IMR-90 (cell line): ENCODE results near the gene CMTM5. TPM values are rescaled to one million over a fixed set of nuclear protein-coding genes. Genes with fewer than 3 reads are reported as not detected.

Experiments
- ATAC-seq: fragments of 200-7000 bp; cut with Tn5 transposase; 2 replicates; pipeline ENCODE4 v1.9.1; 2020; ENCODE audit warnings: low read depth, mild to moderate bottlenecking, moderate library complexity
- BruUV-seq: library from RNA; stranded (reverse); fragments of 400-500 nt; replicated peaks from 2 replicates; lab custom pipeline; 2021; lab: Mats Ljungman, UMichigan
- CTCF ChIA-PET: fragments of 300-600 bp; formaldehyde crosslinking; extraction: SDS; loops from one replicate; lab custom pipeline; 2021; ENCODE audit warnings: antibody characterized with exemption; lab: Yijun Ruan, JAX
- POLR2A ChIA-PET: fragments of 300-600 bp; sonication (Branson Sonifier 250); formaldehyde crosslinking; loops from one replicate; lab custom pipeline; 2022; ENCODE audit warnings: antibody characterized with exemption; ENCODE audit not compliant: unreplicated experiment; lab: Charles Lee
- DNase-seq: peaks from one replicate; pipeline ENCODE4 v3.0.0; 2013
- H2AFZ ChIP-seq: replicated peaks from 2 replicates; pipeline ENCODE3; 2013; ENCODE audit warnings: low read length, mild to moderate bottlenecking; ENCODE audit not compliant: poor library complexity
- H2AK5ac ChIP-seq: 2 replicates; pipeline ENCODE4 v1.6.1; 2013; ENCODE audit warnings: low read depth, low read length, inconsistent platforms
- H2AK9ac ChIP-seq: replicated peaks from 2 replicates; pipeline ENCODE3; 2013; ENCODE audit warnings: mild to moderate bottlenecking, low read depth, low read length, moderate library complexity; ENCODE audit not compliant: poor library complexity
- H2BK120ac ChIP-seq: 2 replicates; pipeline ENCODE4 v1.6.1; 2013; ENCODE audit warnings: low read depth, low read length, inconsistent platforms
- H2BK15ac ChIP-seq: 3 replicates; pipeline ENCODE4 v1.6.1; 2013; ENCODE audit warnings: low read depth, low read length, inconsistent platforms
- H2BK20ac ChIP-seq: 2 replicates; pipeline ENCODE4 v1.6.1; 2013; ENCODE audit warnings: low read depth, mild to moderate bottlenecking, inconsistent platforms, low read length, moderate library complexity
- H2BK5ac ChIP-seq: 2 replicates; pipeline ENCODE4 v1.6.1; 2013; ENCODE audit warnings: mild to moderate bottlenecking, low read depth, low read length, inconsistent platforms; ENCODE audit not compliant: poor library complexity, severe bottlenecking
- H3K14ac ChIP-seq: replicated peaks from 2 replicates; pipeline ENCODE4 v1.6.1; 2013; ENCODE audit warnings: low read depth, low read length, inconsistent platforms
- H3K18ac ChIP-seq: 2 replicates; pipeline ENCODE4 v1.6.1; 2013; ENCODE audit warnings: low read depth, low read length, control low read depth
- H3K23ac ChIP-seq: 2 replicates; pipeline ENCODE4 v1.6.1; 2013; ENCODE audit warnings: low read depth, low read length, inconsistent platforms
- H3K27ac ChIP-seq: 2 replicates; pipeline ENCODE4 v1.5.1; 2013; ENCODE audit warnings: mild to moderate bottlenecking, control low read depth, low read length; ENCODE audit not compliant: insufficient read depth
- H3K27me3 ChIP-seq: 2 replicates; pipeline ENCODE4 v1.6.1; 2013; ENCODE audit warnings: low read length; ENCODE audit not compliant: control insufficient read depth, insufficient read depth
- H3K36me3 ChIP-seq: 2 replicates; pipeline ENCODE4 v1.6.1; 2013; ENCODE audit warnings: low read length, mixed read lengths; ENCODE audit not compliant: control insufficient read depth, insufficient read depth
- H3K4ac ChIP-seq: 2 replicates; pipeline ENCODE4 v1.6.1; 2013; ENCODE audit warnings: low read depth, low read length, inconsistent platforms
- H3K4me1 ChIP-seq: 2 replicates; pipeline ENCODE4 v1.6.1; 2013; ENCODE audit warnings: low read length, mixed read lengths; ENCODE audit not compliant: control insufficient read depth, insufficient read depth
- H3K4me2 ChIP-seq: 2 replicates; pipeline ENCODE4 v1.6.1; 2013; ENCODE audit warnings: low read depth, mild to moderate bottlenecking, control low read depth, low read length, moderate library complexity
- H3K4me3 ChIP-seq: 2 replicates; pipeline ENCODE4 v1.5.1; 2013; ENCODE audit warnings: low read depth, mild to moderate bottlenecking, control low read depth, low read length, moderate library complexity; ENCODE audit not compliant: insufficient read depth
- H3K56ac ChIP-seq: 2 replicates; pipeline ENCODE4 v1.6.1; 2013; ENCODE audit warnings: low read length, inconsistent platforms; ENCODE audit not compliant: insufficient read depth; ENCODE audit errors: extremely low read depth
- H3K79me1 ChIP-seq, 2 experiments: 2 replicates each; pipeline ENCODE4 v1.6.1; 2013; ENCODE audit warnings: low read length in 2 of 2, inconsistent platforms in 1 of 2, low read depth in 1 of 2
- H3K9ac ChIP-seq: 2 replicates; pipeline ENCODE4 v1.6.1; 2013; ENCODE audit warnings: low read depth, low read length, control low read depth
- H3K9me1 ChIP-seq: 2 replicates; pipeline ENCODE4 v1.6.1; 2013; ENCODE audit warnings: low read length, inconsistent platforms; ENCODE audit not compliant: insufficient read depth
- H3K9me3 ChIP-seq: 2 replicates; pipeline ENCODE4 v1.6.1; 2013; ENCODE audit warnings: low read length; ENCODE audit not compliant: control insufficient read depth, insufficient read depth
- H4K20me1 ChIP-seq: 2 replicates; pipeline ENCODE4 v1.6.1; 2013; ENCODE audit warnings: low read length, inconsistent platforms; ENCODE audit not compliant: insufficient read depth
- H4K5ac ChIP-seq: 2 replicates; pipeline ENCODE4 v1.6.1; 2013; ENCODE audit warnings: mild to moderate bottlenecking, low read depth, low read length, control low read depth
- H4K8ac ChIP-seq, 2 experiments: 2 replicates each; pipeline ENCODE4 v1.6.1; 2013; ENCODE audit warnings: low read depth in 2 of 2, low read length in 2 of 2, control low read depth in 1 of 2, inconsistent platforms in 1 of 2
- H4K91ac ChIP-seq: 2 replicates; pipeline ENCODE4 v1.6.1; 2013; ENCODE audit warnings: low read depth, low read length, inconsistent platforms; ENCODE audit not compliant: insufficient read depth
- RAD21 ChIP-seq: IDR thresholded peaks from 2 replicates; pipeline ENCODE4 v1.6.1; 2012; ENCODE audit warnings: low read length, improper control_type of control experiment
- SMC3 ChIP-seq: fragments of 150-350 bp; IDR thresholded peaks from 2 replicates; pipeline ENCODE4 v1.6.1; 2016; ENCODE audit warnings: low read depth, mild to moderate bottlenecking, antibody characterized with exemption, low read length, moderate library complexity
- WGBS, 2 experiments: methylation state at CpG; one replicate each; pipeline versions ENCODE4 v1.1.5 to v1.1.7; 2013; ENCODE audit warnings: missing lambda C conversion rate in 2 of 2; ENCODE audit not compliant: insufficient read length in 1 of 2; ENCODE audit errors: extremely low coverage in 2 of 2; 5-methylcytosine and 5-hydroxymethylcytosine counted together
- dilution Hi-C: fragments of 300-500 bp; cut with HindIII; formaldehyde crosslinking; loops from one replicate; pipeline ENCODE4 v1.14.3; 2018; ENCODE audit warnings: low sequenced_read_pairs; ENCODE audit not compliant: unreplicated experiment
- in situ Hi-C: fragments of 300-500 bp; cut with MboI; formaldehyde crosslinking; loops from 3 replicates; pipeline ENCODE4 v1.14.3; 2019; ENCODE audit warnings: low sequenced_read_pairs, inconsistent platforms, mixed read lengths
- intact Hi-C: fragments of 100-400 bp; cut with micrococcal nuclease; formaldehyde crosslinking; loops from 2 replicates; pipeline ENCODE4 v1.10.0; 2022
- polyA plus RNA-seq, 3 experiments: library from polyadenylated mRNA; depleted of rRNA; stranded (reverse); fragments of >200 nt; gene quantifications; 2 replicates each; pipeline ENCODE4 v1.2.3, GENCODE V29; 2012; ENCODE audit warnings: low replicate concordance in 1 of 3
- total RNA-seq: library from RNA; depleted of rRNA; stranded (reverse); fragments of >200 nt; gene quantifications from 2 replicates; pipeline ENCODE4 v1.2.3, GENCODE V29; 2012

The CMTM5 gene
- total and polyA plus RNA-seq, 2 of the 4 experiments (the other 2 are of a cell fraction) = 0.07 TPM; not detected in 1

DNA sequence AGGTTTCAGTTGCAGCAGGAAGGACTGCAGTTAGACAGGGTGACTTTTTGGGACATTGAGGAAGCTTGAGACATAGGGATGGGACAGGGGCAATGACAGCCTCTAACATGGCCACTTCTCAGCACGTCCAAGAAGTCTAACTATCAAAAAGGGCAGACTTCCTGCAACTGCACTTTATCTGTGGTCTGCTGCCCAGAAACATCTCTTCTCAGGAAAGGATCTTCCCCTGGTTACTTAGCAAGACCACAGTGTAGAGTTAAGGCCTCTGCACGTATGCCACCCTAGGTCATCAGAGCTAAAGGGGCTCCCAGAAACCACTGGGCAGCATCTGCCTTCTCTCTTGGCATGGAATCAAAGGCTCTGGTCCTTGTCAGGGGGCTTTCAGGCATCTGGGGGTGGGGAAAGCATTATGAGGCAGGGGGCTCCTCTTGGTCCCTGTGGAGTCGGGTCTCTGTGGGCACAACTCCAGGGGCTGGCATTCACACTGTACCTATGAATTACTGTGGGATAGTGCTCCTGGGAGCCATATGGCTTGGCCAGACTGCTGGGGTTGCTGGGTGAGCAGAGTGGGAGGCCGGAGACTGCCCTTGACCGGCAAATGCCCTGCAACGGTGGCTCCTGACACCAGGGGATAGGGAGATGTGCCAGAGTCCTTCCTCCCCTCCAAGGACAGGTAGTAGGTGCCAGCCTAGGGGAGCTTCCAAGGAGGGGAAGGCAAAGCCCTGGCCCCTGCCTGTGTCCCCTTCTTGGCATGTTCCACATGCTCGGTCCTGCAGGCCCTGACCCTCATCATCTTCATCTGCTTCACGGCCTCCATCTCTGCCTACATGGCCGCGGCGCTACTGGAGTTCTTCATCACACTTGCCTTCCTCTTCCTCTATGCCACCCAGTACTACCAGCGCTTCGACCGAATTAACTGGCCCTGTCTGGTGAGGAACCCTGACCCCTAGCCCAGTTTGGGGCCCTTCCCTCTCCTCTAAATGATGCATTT, 1.0 kb downstream of the CMTM5 start:
- in situ Hi-C loops = loop anchor here (10.0 kb wide), 1 partner anchor 53 kb away; the partner anchor contains the start of gene PABPN1
- intact Hi-C loops = no loop called here
- Histone ChIP-seq H3K27ac (no peak overlapping the region), H4K5ac (no peak overlapping the region), H3K4ac (no peak overlapping the region), H2BK120ac (no peak overlapping the region), H2BK15ac (no peak overlapping the region), H2BK5ac (no peak overlapping the region), H3K36me3 (no peaks in the 10 kb centered on the region), H3K4me3 (no peak overlapping the region), H2AK5ac (no peak overlapping the region), H3K9me3 (no peaks in the 10 kb centered on the region), H3K18ac (no peak overlapping the region), H3K4me2 (no peak overlapping the region), H2AFZ (no peak overlapping the region), H3K56ac (no peak overlapping the region), H3K9me1 (no peaks in the 10 kb centered on the region), H4K20me1 (no peaks in the 10 kb centered on the region), H4K8ac (no peak overlapping the region), H3K27me3 (peaks cover 43% of the 10 kb centered on the region), H4K91ac (no peak overlapping the region), H3K23ac (no peak overlapping the region), H2BK20ac (no peak overlapping the region), H3K14ac (no peak overlapping the region), H3K4me1 (no peaks in the 10 kb centered on the region), H2AK9ac (no peak overlapping the region), H3K9ac (no peak overlapping the region), H3K79me1 (no peaks in the 10 kb centered on the region)
- 72% methylated on average over 10 of the region's 14 CpGs; no CpG with 5 or more reads in 1 of the 2 experiments for WGBS, 2 experiments
- no peak for DNase-seq
- TF ChIP-seq SMC3 (no peak), RAD21 (no peak)
- ATAC-seq = no peak
- ChIA-PET CTCF (no interaction called here), POLR2A (no interaction called here)
- dilution Hi-C loops = no loop called here
- no TSS peak for BruUV-seq
